HepG2 (cell line): ENCODE results near the gene ADCY5. TPM values are rescaled to one million over a fixed set of nuclear protein-coding genes. Genes with fewer than 3 reads are reported as not detected.

Experiments
- ATAC-seq: fragments of 200-7000 bp; cut with Tn5 transposase; 3 replicates; pipeline ENCODE4 v1.9.1; 2020; ENCODE audit warnings: mild to moderate bottlenecking, moderate library complexity
- BruUV-seq: library from RNA; stranded (reverse); fragments of 400-500 nt; replicated peaks from 2 replicates; lab custom pipeline; 2021; lab: Mats Ljungman, UMichigan
- CTCF ChIA-PET: fragments of 300-600 bp; formaldehyde crosslinking; extraction: SDS; loops from one replicate; lab custom pipeline; 2021; ENCODE audit warnings: low total read pairs, inconsistent platforms, low intra/inter-chr PET ratio; lab: Yijun Ruan, JAX
- POLR2A ChIA-PET: fragments of 350-600 bp; sonication (Branson Sonifier 250); formaldehyde crosslinking; loops from one replicate; lab custom pipeline; 2020; ENCODE audit warnings: antibody characterized with exemption, inconsistent platforms; lab: Yijun Ruan, JAX
- DNase-seq: peaks from one replicate; pipeline ENCODE4 v3.0.0-alpha.2; 2015; ENCODE audit warnings: low spot score
- FAIRE-seq: peaks from 3 replicates; lab custom pipeline; 2011; peaks lifted over from hg19 to GRCh38; lab: Jason Lieb, UNC
- H2AFZ ChIP-seq: one replicate; pipeline ENCODE4 v1.6.1; 2011; ENCODE audit warnings: low read length, inconsistent platforms
- H3K27ac ChIP-seq: fragments of 300-600 bp; 3 replicates; pipeline ENCODE4 v1.8.0; 2011; ENCODE audit warnings: mixed run types, mild to moderate bottlenecking, mixed read lengths, low read length, inconsistent platforms; ENCODE audit not compliant: insufficient read depth; ENCODE audit errors: extremely low read length
- H3K27me3 ChIP-seq, 2 experiments: fragments of 200-600 bp in 1 of 2; 2 replicates in 1 of 2; 3 replicates in 1 of 2; pipeline versions ENCODE4 v1.6.0 to v1.8.0; 2011; ENCODE audit warnings: low read length in 2 of 2, mild to moderate bottlenecking in 2 of 2, moderate library complexity in 2 of 2, inconsistent platforms in 1 of 2; ENCODE audit not compliant: insufficient read depth in 2 of 2, control insufficient read depth in 1 of 2
- H3K36me3 ChIP-seq, 2 experiments: fragments of 200-600 bp in 1 of 2; replicated peaks in 1 of 2; 2 replicates in 1 of 2; 3 replicates in 1 of 2; pipeline versions ENCODE4 v1.5.1 to v1.8.0; 2011; ENCODE audit warnings: low read length in 2 of 2, inconsistent platforms in 1 of 2; ENCODE audit not compliant: insufficient read depth in 2 of 2, control insufficient read depth in 1 of 2
- H3K4me1 ChIP-seq: 2 replicates; pipeline ENCODE4 v1.5.1; 2012; ENCODE audit warnings: low read length, inconsistent platforms; ENCODE audit not compliant: insufficient read depth
- H3K4me2 ChIP-seq: 2 replicates; pipeline ENCODE4 v1.6.0; 2011; ENCODE audit warnings: low read depth, low read length, inconsistent platforms
- H3K4me3 ChIP-seq, 3 experiments: fragments of 200-600 bp in 1 of 3; sonication (generic), shearing (Covaris generic) in 1 of 3; replicated peaks in 1 of 3; 2 replicates each; pipeline ENCODE4 v1.5.1; 2011 to 2016; ENCODE audit warnings: low read length in 3 of 3, inconsistent platforms in 2 of 3, low read depth in 2 of 3, mild to moderate bottlenecking in 2 of 3, control low read depth in 1 of 3, mixed read lengths in 1 of 3; ENCODE audit not compliant: insufficient read depth in 1 of 3
- H3K79me2 ChIP-seq: one replicate; pipeline ENCODE4 v1.6.1; 2011; ENCODE audit warnings: low read length, inconsistent platforms; ENCODE audit not compliant: insufficient read depth
- H3K9ac ChIP-seq: 2 replicates; pipeline ENCODE4 v1.6.0; 2011; ENCODE audit warnings: mild to moderate bottlenecking, low read depth, low read length, inconsistent platforms; ENCODE audit not compliant: insufficient read depth
- H3K9me3 ChIP-seq: 2 replicates; pipeline ENCODE4 v1.5.1; 2012; ENCODE audit warnings: mild to moderate bottlenecking, low read length
- H4K20me1 ChIP-seq: 2 replicates; pipeline ENCODE4 v1.6.0; 2011; ENCODE audit warnings: inconsistent platforms, mild to moderate bottlenecking, low read length, moderate library complexity; ENCODE audit not compliant: insufficient read depth
- ARHGAP35 ChIP-seq: sonication (generic); formaldehyde crosslinking; IDR thresholded peaks from 2 replicates; pipeline ENCODE4 v1.9.0; 2022; ENCODE audit warnings: mild to moderate bottlenecking, inconsistent platforms, moderate library complexity, missing genetic modification reagents, borderline replicate concordance
- EZH2 ChIP-seq: conservative IDR thresholded peaks from 2 replicates; pipeline ENCODE4 v1.6.1; 2012; ENCODE audit warnings: mild to moderate bottlenecking, low read depth, low read length, moderate library complexity
- ISL2 ChIP-seq: sonication (generic); formaldehyde crosslinking; IDR thresholded peaks from 2 replicates; pipeline ENCODE4 v1.5.0; 2020; ENCODE audit warnings: missing genetic modification reagents
- MBD4 ChIP-seq: IDR thresholded peaks from 2 replicates; pipeline ENCODE4 v1.6.1; 2012; ENCODE audit warnings: low read length, inconsistent platforms, borderline replicate concordance
- NR2F2 ChIP-seq: IDR thresholded peaks from 2 replicates; pipeline ENCODE4 v1.6.1; 2012; ENCODE audit warnings: low read depth, inconsistent platforms, borderline replicate concordance
- RXRB ChIP-seq: IDR thresholded peaks from 2 replicates; pipeline ENCODE4 v1.6.1; 2016; ENCODE audit warnings: borderline replicate concordance, missing genetic modification reagents, missing compliant biosample characterization
- SIX1 ChIP-seq: sonication (generic); formaldehyde crosslinking; IDR thresholded peaks from 2 replicates; pipeline ENCODE4 v1.4.0; 2020; ENCODE audit warnings: missing genetic modification reagents, borderline replicate concordance
- SRSF4 ChIP-seq: fragments of 200-400 bp; formaldehyde crosslinking; IDR thresholded peaks from one replicate; pipeline ENCODE4 v1.6.1; 2018; ENCODE audit warnings: mild to moderate bottlenecking, low read depth, low read length, moderate library complexity; ENCODE audit not compliant: poor library complexity, severe bottlenecking
- ZNF615 ChIP-seq: sonication (generic); formaldehyde crosslinking; IDR thresholded peaks from 2 replicates; pipeline ENCODE4 v1.5.0; 2020; ENCODE audit warnings: mild to moderate bottlenecking, missing genetic modification reagents, borderline replicate concordance
- ZNF678 ChIP-seq: sonication (generic); formaldehyde crosslinking; IDR thresholded peaks from 2 replicates; pipeline ENCODE4 v1.4.0; 2020; ENCODE audit warnings: mild to moderate bottlenecking, missing genetic modification reagents
- ZNF792 ChIP-seq: IDR thresholded peaks from 2 replicates; pipeline ENCODE4 v1.6.1; 2016
- WGBS: methylation state at CpG from one replicate; pipeline ENCODE4 v1.1.6; 2017; ENCODE audit warnings: low lambda C conversion rate; 5-methylcytosine and 5-hydroxymethylcytosine counted together
- in situ Hi-C: cut with HindIII; loops from 2 replicates; pipeline ENCODE4 v1.10.0; 2017; ENCODE audit warnings: low pct_unique_long_range_greater_than_20kb; ENCODE audit not compliant: extremely low pct_ligation_motif_present
- intact Hi-C: fragments of 100-400 bp; cut with micrococcal nuclease; formaldehyde crosslinking; loops from one replicate; pipeline ENCODE4 v1.10.0; 2022; ENCODE audit not compliant: unreplicated experiment
- polyA plus RNA-seq, 8 experiments: library from polyadenylated mRNA; depleted of rRNA in 3 of 8; stranded (reverse) in 7 of 8; unstranded in 1 of 8; fragments of >200 nt; fragmentation: Illumina TruSeq in 4 of 8; extraction: Trizol in 4 of 8; gene quantifications; 2 replicates each; pipeline versions ENCODE4 v1.2.1 to v1.2.3, GENCODE V29; 2011 to 2016; ENCODE audit warnings: low read depth in 4 of 8, missing spikeins in 1 of 8, mixed read lengths in 1 of 8; ENCODE audit not compliant: insufficient read depth in 1 of 8
- total RNA-seq, 5 experiments: library from RNA; depleted of rRNA; stranded (reverse); fragments of >200 nt; fragmentation: Illumina TruSeq; extraction: Trizol; gene quantifications; 2 replicates each; pipeline ENCODE4 v1.2.3, GENCODE V29; 2016; ENCODE audit warnings: low read depth in 1 of 5
- TF ChIP-seq, protein P1 (sequence below): IDR thresholded peaks from 2 replicates; pipeline ENCODE4 v1.6.1; 2016; ENCODE audit warnings: low read depth, borderline replicate concordance
- TF ChIP-seq, protein P2 (sequence below): IDR thresholded peaks from 2 replicates; pipeline ENCODE4 v1.6.1; 2016; ENCODE audit warnings: missing genetic modification reagents, missing compliant biosample characterization
- TF ChIP-seq, protein P3 (sequence below): sonication (generic); formaldehyde crosslinking; IDR thresholded peaks from 2 replicates; pipeline ENCODE4 v1.4.0; 2020; ENCODE audit warnings: missing genetic modification reagents, borderline replicate concordance

Gene ADCY5
- total and polyA plus RNA-seq, 2 of the 13 experiments (the other 11 are each of a cell fraction or from before 2014, with no cell fraction given), result not detected

DNA sequence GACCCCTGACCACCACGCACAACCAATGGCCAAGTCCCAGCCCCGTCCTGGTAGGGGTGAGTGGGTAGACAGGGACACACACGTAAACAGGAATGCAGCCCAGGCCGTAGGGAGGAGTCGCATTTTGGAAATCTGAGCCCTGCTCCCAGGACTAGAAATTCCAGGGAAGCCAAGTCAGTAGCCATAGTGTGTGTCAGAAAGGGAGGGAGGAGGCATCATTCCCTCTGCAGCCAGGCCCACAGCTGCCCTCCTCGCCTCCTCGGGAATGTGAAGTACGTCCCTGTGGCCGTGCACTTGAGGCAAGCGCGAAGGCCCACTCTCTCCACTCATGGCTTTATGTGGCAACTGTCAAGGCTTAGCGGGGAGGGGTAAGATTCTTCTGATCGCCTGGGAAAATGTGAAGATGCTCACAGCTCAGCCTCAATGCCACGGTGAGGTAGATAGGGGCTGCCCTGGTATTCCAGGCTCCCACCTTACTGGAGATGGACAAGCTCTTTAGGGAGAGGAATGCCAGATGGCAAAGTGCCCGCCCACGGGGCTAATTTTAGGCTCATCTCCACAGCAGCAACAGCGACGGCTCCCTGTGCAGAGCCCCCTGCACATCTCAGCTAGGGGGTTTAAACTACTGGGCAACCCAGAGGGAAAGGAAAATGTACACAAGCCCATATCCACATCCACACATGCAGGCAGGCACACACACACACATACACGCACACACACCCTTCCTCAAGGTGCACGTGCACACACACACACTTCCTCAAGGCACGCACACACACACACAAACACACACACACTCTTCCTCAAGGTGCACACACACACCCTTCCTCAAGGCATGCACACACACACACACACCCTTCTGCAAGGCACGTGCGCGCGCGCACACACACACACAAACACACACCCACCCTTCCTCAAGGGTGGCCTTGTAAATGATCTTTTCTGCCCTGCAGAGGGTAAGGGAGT lies 65.5 kb downstream of the ADCY5 start (continued):
- no peak for TF ChIP-seq ISL2 (CRISPR knock-in tag)
- TF ChIP-seq SIX1 (CRISPR knock-in tag), result no peak
- no peak for TF ChIP-seq SRSF4
- TF ChIP-seq ZNF792 (CRISPR knock-in tag), result no peak
- no peak for TF ChIP-seq ZNF678 (CRISPR knock-in tag)
- no peak for TF ChIP-seq MBD4
- TF ChIP-seq NR2F2, result no peak

DNA sequence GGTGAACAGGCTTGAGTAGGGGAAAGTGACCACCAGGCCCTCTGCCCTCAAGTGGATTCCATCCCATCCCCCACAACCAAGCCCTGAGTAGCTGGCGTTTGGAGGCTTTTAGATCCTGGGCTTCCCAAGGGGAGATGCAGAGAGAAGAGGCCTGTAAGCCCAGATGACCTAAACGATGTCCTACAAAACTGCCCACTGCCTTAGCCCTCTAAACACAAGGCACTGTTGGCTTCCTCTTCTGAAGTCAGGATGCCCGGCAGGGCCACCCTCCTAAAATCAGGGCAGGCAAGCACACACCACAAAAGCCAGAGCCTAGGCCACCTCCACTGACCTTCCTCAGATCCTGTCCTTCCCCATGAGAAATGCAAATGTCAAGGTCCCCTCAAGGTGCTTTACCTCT lies 68.6 kb downstream of the ADCY5 start:
- H3K4me2 ChIP-seq, result no peak overlapping the region
- TF ChIP-seq EZH2, result no peak
- TF ChIP-seq ARHGAP35, result no peak
- no peak for TF ChIP-seq RXRB
- TF ChIP-seq, protein P1, sequence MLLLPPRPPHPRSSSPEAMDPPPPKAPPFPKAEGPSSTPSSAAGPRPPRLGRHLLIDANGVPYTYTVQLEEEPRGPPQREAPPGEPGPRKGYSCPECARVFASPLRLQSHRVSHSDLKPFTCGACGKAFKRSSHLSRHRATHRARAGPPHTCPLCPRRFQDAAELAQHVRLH (CRISPR knock-in tag), result no peak
- TF ChIP-seq, protein P2, sequence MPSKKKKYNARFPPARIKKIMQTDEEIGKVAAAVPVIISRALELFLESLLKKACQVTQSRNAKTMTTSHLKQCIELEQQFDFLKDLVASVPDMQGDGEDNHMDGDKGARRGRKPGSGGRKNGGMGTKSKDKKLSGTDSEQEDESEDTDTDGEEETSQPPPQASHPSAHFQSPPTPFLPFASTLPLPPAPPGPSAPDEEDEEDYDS (CRISPR knock-in tag), result no peak
- no peak for TF ChIP-seq ZNF615
- TF ChIP-seq, protein P3, sequence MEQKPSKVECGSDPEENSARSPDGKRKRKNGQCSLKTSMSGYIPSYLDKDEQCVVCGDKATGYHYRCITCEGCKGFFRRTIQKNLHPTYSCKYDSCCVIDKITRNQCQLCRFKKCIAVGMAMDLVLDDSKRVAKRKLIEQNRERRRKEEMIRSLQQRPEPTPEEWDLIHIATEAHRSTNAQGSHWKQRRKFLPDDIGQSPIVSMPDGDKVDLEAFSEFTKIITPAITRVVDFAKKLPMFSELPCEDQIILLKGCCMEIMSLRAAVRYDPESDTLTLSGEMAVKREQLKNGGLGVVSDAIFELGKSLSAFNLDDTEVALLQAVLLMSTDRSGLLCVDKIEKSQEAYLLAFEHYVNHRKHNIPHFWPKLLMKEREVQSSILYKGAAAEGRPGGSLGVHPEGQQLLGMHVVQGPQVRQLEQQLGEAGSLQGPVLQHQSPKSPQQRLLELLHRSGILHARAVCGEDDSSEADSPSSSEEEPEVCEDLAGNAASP, result no peak
- TF ChIP-seq, all 625 proteins: peak for 0
- intact Hi-C loops, result no loop called here
- CTCF ChIA-PET, result no interaction called here
- 33% methylated on average over 1 of the region's 3 CpGs for WGBS
- FAIRE-seq (no peak), DNase-seq (no peak), ATAC-seq (no peak)
- Histone ChIP-seq H3K4me1 (no peaks in the 10 kb centered on the region), H3K36me3 (no peaks in the 10 kb centered on the region), H2AFZ (no peak overlapping the region), H3K79me2 (no peaks in the 10 kb centered on the region), H3K27me3 (peaks cover 2 to 14% of the 10 kb centered on the region in 2 experiments; a peak in 2 of 5 replicates), H4K20me1 (no peaks in the 10 kb centered on the region), H3K9ac (no peak overlapping the region), H3K27ac (no peak overlapping the region), H3K9me3 (no peaks in the 10 kb centered on the region), H3K4me3 (no peak overlapping the region)
- no TSS peak for BruUV-seq
- in situ Hi-C loops, result no loop called here
- POLR2A ChIA-PET, result no interaction called here
